B cell (primary cell): ENCODE measurements around the gene KLRB1. TPM values are rescaled to one million over a fixed set of nuclear protein-coding genes. Genes with fewer than 3 reads are reported as not detected.

Source experiments
- ATAC-seq: fragments of 200-7000 bp; cut with Tn5 transposase; one replicate; pipeline ENCODE4 v1.10.0; 2021; ENCODE audit warnings: low read depth, mild to moderate bottlenecking, moderate number of reproducible peaks, moderate library complexity
- CTCF ChIA-PET: fragments of 350-600 bp; sonication (Branson Sonifier 250); formaldehyde crosslinking; loops from one replicate; lab custom pipeline; 2021; ENCODE audit warnings: antibody characterized with exemption, inconsistent platforms; lab: Charles Lee
- POLR2A ChIA-PET: fragments of 350-600 bp; sonication (Branson Sonifier 250); formaldehyde crosslinking; loops from one replicate; lab custom pipeline; 2021; ENCODE audit warnings: antibody characterized with exemption; lab: Charles Lee
- DNase-seq: peaks from one replicate; pipeline ENCODE4 v3.0.0; 2013
- H2AFZ ChIP-seq: 2 replicates; pipeline ENCODE4 v1.6.1; 2012; ENCODE audit warnings: mild to moderate bottlenecking, low read depth, low read length; ENCODE audit not compliant: insufficient read depth, poor library complexity, severe bottlenecking
- H3K27ac ChIP-seq, 2 donors: 1 replicate in 1 of 2; 2 replicates in 1 of 2; pipeline ENCODE4 v1.5.1; 2012 to 2013; ENCODE audit warnings: low read length in 2 of 2, mild to moderate bottlenecking in 2 of 2, moderate library complexity in 1 of 2
- H3K27me3 ChIP-seq, 4 experiments: fragments of 200-600 bp in 1 of 4; sonication (generic) in 1 of 4; replicated peaks in 1 of 4; 1 replicate in 2 of 4; 2 replicates in 2 of 4; pipeline versions ENCODE4 v1.6.1 to v1.7.0; 2013 to 2016; ENCODE audit warnings: low read length in 3 of 4, mild to moderate bottlenecking in 2 of 4, mixed read lengths in 1 of 4, moderate library complexity in 1 of 4; ENCODE audit not compliant: insufficient read depth in 4 of 4, control insufficient read depth in 3 of 4; ENCODE audit errors: control extremely low read depth in 1 of 4
- H3K36me3 ChIP-seq, 2 experiments: replicated peaks in 1 of 2; 1 replicate in 1 of 2; 2 replicates in 1 of 2; pipeline versions ENCODE4 v1.6.1 to v1.7.1; 2013; ENCODE audit warnings: low read length in 1 of 2; ENCODE audit not compliant: insufficient read depth in 2 of 2, control insufficient read depth in 1 of 2; ENCODE audit errors: control extremely low read depth in 1 of 2, extremely low read depth in 1 of 2
- H3K4me1 ChIP-seq, 2 donors: fragments of 200-600 bp in 1 of 2; sonication (generic) in 1 of 2; 1 replicate in 1 of 2; 2 replicates in 1 of 2; pipeline versions ENCODE4 v1.5.1 to v1.6.1; 2013 to 2017; ENCODE audit warnings: low read length in 2 of 2; ENCODE audit not compliant: control insufficient read depth in 2 of 2, insufficient read depth in 2 of 2
- H3K4me2 ChIP-seq: replicated peaks from 2 replicates; pipeline ENCODE3; 2012; ENCODE audit warnings: mild to moderate bottlenecking, low read depth, low read length; ENCODE audit not compliant: poor library complexity, severe bottlenecking
- H3K4me3 ChIP-seq, 5 experiments: fragments of 200-600 bp in 1 of 5; sonication (generic) in 1 of 5; 1 replicate in 3 of 5; 2 replicates in 2 of 5; pipeline versions ENCODE4 v1.5.1 to v1.7.0; 2011 to 2016; ENCODE audit warnings: low read length in 4 of 5, mild to moderate bottlenecking in 4 of 5, low read depth in 2 of 5, control low read depth in 1 of 5, moderate library complexity in 1 of 5; ENCODE audit not compliant: insufficient read depth in 1 of 5; ENCODE audit errors: control extremely low read depth in 1 of 5, extremely low read depth in 1 of 5
- H3K79me2 ChIP-seq: fragments of 200-600 bp; sonication (generic); one replicate; pipeline ENCODE4 v1.6.0; 2016; ENCODE audit warnings: low read length; ENCODE audit not compliant: control insufficient read depth, insufficient read depth
- H3K9ac ChIP-seq: fragments of 200-600 bp; sonication (generic); 2 replicates; pipeline ENCODE4 v1.6.1; 2017; ENCODE audit warnings: mild to moderate bottlenecking, low read length, moderate library complexity
- H3K9me3 ChIP-seq, 3 donors: one replicate each; pipeline versions ENCODE4 v1.6.1 to v1.7.1; 2013; ENCODE audit warnings: low read length in 2 of 3; ENCODE audit not compliant: control insufficient read depth in 2 of 3, insufficient read depth in 1 of 3; ENCODE audit errors: control extremely low read depth in 1 of 3
- H4K20me1 ChIP-seq: 2 replicates; pipeline ENCODE4 v1.6.0; 2012; ENCODE audit warnings: mild to moderate bottlenecking, low read length; ENCODE audit not compliant: insufficient read depth, control insufficient read depth, poor library complexity, severe bottlenecking
- H3K27ac Mint-ChIP-seq: one replicate; pipeline ENCODE4 v1.8.0; 2021; ENCODE audit warnings: mixed read lengths
- H3K27me3 Mint-ChIP-seq: one replicate; pipeline ENCODE4 v1.8.0; 2021; ENCODE audit warnings: mixed read lengths
- H3K4me1 Mint-ChIP-seq: one replicate; pipeline ENCODE4 v1.8.0; 2021; ENCODE audit warnings: mixed read lengths
- H3K4me3 Mint-ChIP-seq: one replicate; pipeline ENCODE4 v1.8.0; 2021; ENCODE audit warnings: mixed read lengths
- H3K9me3 Mint-ChIP-seq: one replicate; pipeline ENCODE4 v1.8.0; 2022; ENCODE audit warnings: mixed read lengths; ENCODE audit not compliant: insufficient read depth
- CTCF ChIP-seq: fragments of 200-600 bp; IDR thresholded peaks from one replicate; pipeline ENCODE4 v1.8.0; 2022; ENCODE audit warnings: antibody characterized with exemption, mild to moderate bottlenecking
- EZH2 ChIP-seq: IDR thresholded peaks from 2 replicates; pipeline ENCODE4 v1.6.1; 2012; ENCODE audit warnings: borderline replicate concordance, low read depth, mild to moderate bottlenecking, moderate library complexity, low read length; ENCODE audit not compliant: insufficient read depth, poor library complexity, severe bottlenecking
- whole genome bisulfite sequencing: methylation state at CpG from one replicate; pipeline ENCODE4 v1.1.5; 2013; ENCODE audit warnings: missing lambda C conversion rate; ENCODE audit not compliant: insufficient coverage; 5-methylcytosine and 5-hydroxymethylcytosine counted together
- intact Hi-C: fragments of 100-400 bp; cut with micrococcal nuclease; formaldehyde crosslinking; loops from one replicate; pipeline ENCODE4 v1.10.0; 2022
- polyA plus RNA-seq: library from polyadenylated mRNA; depleted of rRNA; stranded (reverse); fragments of >200 nt; gene quantifications from 2 replicates; pipeline ENCODE4 v1.2.3, GENCODE V29; 2012
- total RNA-seq, 2 donors: library from RNA; stranded (reverse); fragments of 120-200 nt in 1 of 2; gene quantifications; 1 replicate in 1 of 2; 2 replicates in 1 of 2; pipeline versions ENCODE4 v1.2.3 to v1.2.4, GENCODE V29; 2013 to 2022

The KLRB1 gene
- total and polyA plus RNA-seq, 2 donors (not counting 1 experiment from before 2014, with no cell fraction given): 0.12 TPM; not detected in 1

- no peak overlapping the region for H3K4me3 Mint-ChIP-seq
- TF ChIP-seq EZH2 (no peak), CTCF (no peak)
- DNase-seq (no peak), ATAC-seq (no peak)
- Histone ChIP-seq H4K20me1 (no peaks in the 10 kb centered on the region), H3K4me3 (no peak overlapping the region), H3K79me2 (no peaks in the 10 kb centered on the region), H3K27me3 (no peaks in the 10 kb centered on the region), H3K36me3 (no peaks in the 10 kb centered on the region), H2AFZ (no peak overlapping the region), H3K27ac (no peak overlapping the region), H3K4me1 (no peaks in the 10 kb centered on the region), H3K9me3 (peaks cover 0 to 1% (median 0%) of the 10 kb centered on the region in 3 donors), H3K9ac (no peak overlapping the region), H3K4me2 (no peak overlapping the region)
- no peaks in the 10 kb centered on the region for H3K9me3 Mint-ChIP-seq
- H3K27ac Mint-ChIP-seq: no peak overlapping the region
- ChIA-PET CTCF (no interaction called here), POLR2A (no interaction called here)
- H3K4me1 Mint-ChIP-seq: no peaks in the 10 kb centered on the region
- no CpG with 5 or more reads among the region's 3 CpGs for WGBS
- intact Hi-C loops: no loop called here
- H3K27me3 Mint-ChIP-seq: no peaks in the 10 kb centered on the region
These were observed 9.4 kb downstream of the KLRB1 start for GRCh38 chr12:9598363-9598762.

GRCh38 chr12:9597365-9597764 lies 10.4 kb downstream of the KLRB1 start:
- 86% methylated on average over 4 of the region's 5 CpGs for WGBS
- TF ChIP-seq EZH2: no peak
- Histone ChIP-seq H4K20me1 (no peaks in the 10 kb centered on the region), H3K4me1 (no peaks in the 10 kb centered on the region), H3K4me3 (no peak overlapping the region), H3K79me2 (no peaks in the 10 kb centered on the region), H3K27ac (no peak overlapping the region), H3K36me3 (no peaks in the 10 kb centered on the region), H3K27me3 (no peaks in the 10 kb centered on the region), H2AFZ (no peak overlapping the region), H3K9me3 (peaks cover 0 to 1% (median 0%) of the 10 kb centered on the region in 3 donors), H3K4me2 (no peak overlapping the region), H3K9ac (no peak overlapping the region)
- ChIA-PET POLR2A (no interaction called here), CTCF (no interaction called here)
- Mint-ChIP-seq H3K9me3 (no peaks in the 10 kb centered on the region), H3K4me3 (no peak overlapping the region), H3K27me3 (no peaks in the 10 kb centered on the region), H3K4me1 (no peaks in the 10 kb centered on the region), H3K27ac (no peak overlapping the region)
- no peak for DNase-seq
- intact Hi-C loops: no loop called here
- no peak for ATAC-seq
